Measurements from ENCODE around the gene GGNBP2. TPM values are rescaled to one million over a fixed set of nuclear protein-coding genes. Genes with fewer than 3 reads are reported as not detected.

GGNBP2 gene
- total and polyA plus RNA-seq, 2 of the 8 experiments (the other 6 are each of a cell fraction or from before 2014, with no cell fraction given) = 29.2 to 35.8 TPM

DNA sequence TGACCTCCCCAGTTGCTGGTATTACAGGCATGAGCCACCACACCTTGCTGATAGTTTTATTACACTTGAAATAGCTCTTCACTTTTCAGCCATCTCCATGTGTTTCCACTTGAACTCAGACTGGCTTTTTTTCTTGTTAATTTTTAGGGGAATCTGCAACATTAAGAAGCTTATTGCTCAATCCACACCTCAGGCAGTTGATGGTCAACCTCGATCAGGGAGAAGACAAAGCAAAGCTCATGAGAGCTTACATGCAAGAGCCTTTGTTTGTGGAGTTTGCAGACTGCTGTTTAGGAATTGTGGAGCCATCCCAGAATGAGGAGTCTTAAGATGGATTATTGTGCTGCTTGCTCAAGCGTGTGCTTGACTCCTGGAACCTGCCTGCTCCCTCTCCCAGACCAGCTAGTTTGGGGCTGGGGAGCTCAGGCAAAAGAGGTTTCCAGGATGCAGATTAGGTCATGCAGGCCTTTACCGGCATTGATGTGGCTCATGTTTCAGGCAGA lies 49.6 kb upstream of the GGNBP2 start (continued):
- TF ChIP-seq GABPA (IDR thresholded peaks at IDR 0.05; ENCODE audit: borderline replicate concordance, insufficient read depth, low read length) (no peak), TEAD4 (IDR thresholded peaks at IDR 0.05; ENCODE audit: low read depth, low read length) (no peak), SP4 (IDR thresholded peaks at IDR 0.05; ENCODE audit: low read length) (no peak), BACH1 (IDR thresholded peaks at IDR 0.05; ENCODE audit: low read length) (no peak), RBBP5 (IDR thresholded peaks at IDR 0.05; ENCODE audit: borderline replicate concordance, low read depth, low read length) (no peak), ATF3 (IDR thresholded peaks at IDR 0.05; ENCODE audit: insufficient read depth, low read depth, low read length) (no peak)
